ENCODE measurements around the gene LAMTOR4.
A peak's percentile ranks its signal among the peaks of the same experiment; 100 is the strongest.
"Not testable (repeated sequence)": the region's sequence is repeated elsewhere in the genome, so short reads cannot be mapped to it uniquely, and the experiment has no call there.

Gene LAMTOR4

DNA sequence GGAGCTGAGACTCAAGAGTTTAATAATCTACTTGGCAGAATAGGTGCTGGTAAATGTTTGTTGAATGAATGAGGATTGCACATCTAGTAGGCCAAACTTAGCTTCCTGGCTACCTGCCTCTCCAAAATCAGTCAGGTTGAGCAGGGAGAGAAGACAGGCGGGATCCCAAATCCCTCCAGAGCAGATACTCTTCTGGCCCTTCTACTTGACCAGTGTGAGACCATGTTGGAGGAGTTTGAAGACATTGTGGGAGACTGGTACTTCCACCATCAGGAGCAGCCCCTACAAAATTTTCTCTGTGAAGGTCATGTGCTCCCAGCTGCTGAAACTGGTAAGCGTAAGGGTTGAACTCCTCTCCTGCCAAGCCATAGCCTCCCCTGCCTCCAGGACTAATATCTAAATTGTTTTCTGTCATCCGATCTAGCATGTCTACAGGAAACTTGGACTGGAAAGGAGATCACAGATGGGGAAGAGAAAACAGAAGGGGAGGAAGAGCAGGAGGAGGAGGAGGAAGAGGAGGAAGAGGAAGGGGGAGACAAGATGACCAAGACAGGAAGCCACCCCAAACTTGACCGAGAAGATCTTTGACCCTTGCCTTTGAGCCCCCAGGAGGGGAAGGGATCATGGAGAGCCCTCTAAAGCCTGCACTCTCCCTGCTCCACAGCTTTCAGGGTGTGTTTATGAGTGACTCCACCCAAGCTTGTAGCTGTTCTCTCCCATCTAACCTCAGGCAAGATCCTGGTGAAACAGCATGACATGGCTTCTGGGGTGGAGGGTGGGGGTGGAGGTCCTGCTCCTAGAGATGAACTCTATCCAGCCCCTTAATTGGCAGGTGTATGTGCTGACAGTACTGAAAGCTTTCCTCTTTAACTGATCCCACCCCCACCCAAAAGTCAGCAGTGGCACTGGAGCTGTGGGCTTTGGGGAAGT is 24.2 kb upstream of the LAMTOR4 start:
- DNase-seq = no peak

GRCh38 chr7:100126239-100126930 is 22.3 kb upstream of the LAMTOR4 start:
- DNase-seq = no peak

DNA sequence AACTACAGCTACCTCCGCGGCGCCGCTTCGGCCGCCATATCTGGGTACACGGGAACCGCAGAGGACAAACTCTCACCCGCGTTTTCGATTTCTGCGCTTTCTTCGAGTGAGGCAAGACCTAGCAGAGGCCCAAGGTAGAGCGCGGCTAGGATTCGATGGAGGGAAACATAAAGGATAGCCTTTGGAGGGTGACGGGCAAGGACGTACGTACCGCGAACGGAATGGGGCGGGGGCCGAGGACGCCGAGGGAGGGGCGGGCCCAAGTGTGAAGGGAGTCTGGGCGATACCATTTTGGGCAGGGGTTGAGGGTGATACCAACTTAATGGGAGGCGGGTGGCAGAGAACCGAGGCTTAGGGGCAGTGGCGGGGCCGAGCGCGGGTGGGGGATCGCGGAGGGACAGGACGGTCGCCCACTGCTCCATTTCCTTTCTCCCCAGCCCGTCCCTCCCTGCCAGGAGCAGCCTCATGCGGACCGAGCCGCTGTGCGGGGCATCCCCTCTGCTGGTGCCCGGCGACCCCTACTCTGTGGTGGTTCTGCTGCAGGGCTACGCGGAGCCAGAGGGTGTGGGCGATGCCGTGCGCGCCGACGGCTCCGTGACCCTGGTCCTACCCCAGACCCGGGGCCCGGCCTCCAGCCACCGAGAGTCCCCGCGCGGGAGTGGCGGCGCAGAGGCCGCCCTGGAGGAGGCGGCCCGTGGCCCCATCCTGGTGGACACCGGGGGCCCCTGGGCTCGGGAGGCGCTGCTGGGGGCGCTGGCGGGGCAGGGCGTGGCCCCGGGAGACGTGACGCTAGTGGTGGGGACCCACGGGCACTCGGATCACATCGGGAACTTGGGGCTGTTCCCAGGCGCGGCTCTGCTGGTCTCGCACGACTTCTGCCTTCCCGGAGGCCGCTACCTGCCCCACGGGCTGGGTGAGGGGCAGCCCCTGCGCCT is 21.5 kb upstream of the LAMTOR4 start, which contains the start of gene MBLAC1:
Gene MBLAC1 (plus strand): TSS at position 37 of the 935 bp plus-strand sequence. CDS start 429 bp downstream, at position 466.
- peak; percentile 75 for DNase-seq

- no peak for DNase-seq
Measured at GRCh38 chr7:100127866-100128636, 20.7 kb upstream of the LAMTOR4 start.

DNA sequence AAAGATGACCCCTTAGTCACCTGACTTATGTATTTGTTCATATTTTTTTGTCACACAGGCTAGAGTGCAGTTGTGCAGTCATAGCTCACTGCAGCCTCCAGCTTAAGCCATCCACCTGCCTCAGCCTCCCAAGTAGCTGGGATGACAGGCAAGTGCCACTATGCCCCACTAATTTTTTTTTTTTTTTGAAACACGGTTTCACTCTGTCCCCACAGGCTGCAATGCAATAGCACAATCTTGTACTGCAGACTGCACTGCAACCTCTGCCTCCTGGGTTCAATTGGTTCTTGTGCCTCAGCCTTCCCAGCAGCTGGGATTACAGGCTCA is 20.1 kb upstream of the LAMTOR4 start:
- no peak for DNase-seq

DNA sequence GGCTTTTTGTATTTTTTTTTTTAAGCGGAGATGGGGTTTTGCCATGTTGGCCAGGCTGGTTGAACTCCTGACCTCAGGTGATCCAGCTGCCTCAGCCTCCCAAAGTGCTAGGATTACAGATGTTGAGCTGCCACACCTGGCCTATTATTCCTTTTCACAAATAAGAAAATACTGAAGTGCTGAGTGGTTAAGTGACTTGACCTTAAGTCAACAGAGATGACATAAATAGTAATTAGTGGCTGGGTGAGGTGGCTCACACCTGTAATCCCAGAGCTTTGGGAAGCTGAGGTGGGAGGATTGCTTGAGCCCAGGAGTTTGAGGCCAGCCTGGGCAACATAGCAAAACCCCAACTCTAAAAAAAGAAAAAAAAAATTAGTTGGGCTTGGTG is 18.5 kb upstream of the LAMTOR4 start:
- not testable (repeated sequence) for DNase-seq

DNA sequence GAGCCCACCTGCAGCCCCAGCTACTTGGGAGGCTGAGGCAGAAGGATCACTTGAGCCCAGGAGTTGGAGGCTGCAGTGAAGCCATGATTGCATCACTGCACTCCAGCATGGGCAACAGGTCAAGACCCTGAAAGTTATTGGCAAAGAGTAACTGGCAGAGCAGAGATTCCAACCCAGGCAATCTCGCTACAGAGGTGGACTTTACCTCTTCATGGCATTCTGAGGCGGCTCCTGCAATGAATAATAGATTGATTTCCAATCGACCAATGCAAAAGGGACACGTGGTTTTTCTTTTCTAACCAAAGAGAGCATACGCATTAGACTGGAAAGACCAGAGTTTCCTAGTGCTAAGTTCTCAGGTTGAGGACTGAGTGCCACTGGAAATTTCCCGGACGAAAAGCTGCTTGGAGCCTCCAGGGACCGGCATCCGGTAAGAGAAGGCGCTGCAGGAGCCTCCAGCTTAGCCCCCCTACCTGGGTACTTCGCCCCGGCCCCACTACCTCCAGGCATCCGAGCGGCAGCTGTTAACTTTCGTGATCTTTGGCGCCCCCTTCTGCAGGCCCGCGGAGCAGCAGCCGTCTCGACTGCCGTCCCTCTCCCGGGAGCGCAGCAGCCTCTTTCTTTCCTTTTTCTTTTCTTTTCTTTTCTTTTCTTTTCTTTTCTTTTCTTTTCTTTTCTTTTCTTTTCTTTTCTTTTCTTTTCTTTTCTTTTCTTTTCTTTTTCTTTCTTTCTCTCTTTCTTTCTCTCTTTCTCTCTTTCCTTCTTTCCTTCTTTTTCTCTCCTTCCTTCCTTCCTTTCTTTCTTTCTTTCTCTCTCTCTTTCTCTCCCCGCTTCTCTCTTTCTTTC is 17.9 kb upstream of the LAMTOR4 start:
- DNase-seq = no peak

- DNase-seq = no peak
Measured at GRCh38 chr7:100132126-100132525, 16.6 kb upstream of the LAMTOR4 start.

DNA sequence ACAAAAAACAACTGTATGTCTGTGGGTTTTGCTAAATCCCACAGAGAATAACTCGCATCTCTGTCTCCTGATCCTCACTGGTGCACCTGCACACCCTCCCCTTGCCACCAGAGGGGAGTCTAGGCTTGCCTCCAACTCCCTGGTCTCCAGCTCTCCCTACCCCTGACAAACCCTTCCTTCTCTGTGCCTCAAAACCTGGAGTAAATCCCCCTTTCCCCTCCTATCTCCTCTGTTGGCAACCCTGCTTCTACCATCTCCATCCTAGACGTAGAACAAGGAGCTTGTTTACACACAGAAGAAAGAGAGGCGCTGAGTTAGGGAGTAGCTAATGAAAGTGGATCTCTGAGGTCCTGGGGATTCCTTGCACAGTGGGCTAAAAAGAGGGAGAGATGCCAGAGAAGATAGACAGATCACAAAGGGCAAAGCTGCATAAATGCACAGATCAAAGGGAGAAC is 16.0 kb upstream of the LAMTOR4 start:
- DNase-seq = peak; percentile 29

- no peak for DNase-seq
Measured at GRCh38 chr7:100137851-100138760, 10.6 kb upstream of the LAMTOR4 start.

DNA sequence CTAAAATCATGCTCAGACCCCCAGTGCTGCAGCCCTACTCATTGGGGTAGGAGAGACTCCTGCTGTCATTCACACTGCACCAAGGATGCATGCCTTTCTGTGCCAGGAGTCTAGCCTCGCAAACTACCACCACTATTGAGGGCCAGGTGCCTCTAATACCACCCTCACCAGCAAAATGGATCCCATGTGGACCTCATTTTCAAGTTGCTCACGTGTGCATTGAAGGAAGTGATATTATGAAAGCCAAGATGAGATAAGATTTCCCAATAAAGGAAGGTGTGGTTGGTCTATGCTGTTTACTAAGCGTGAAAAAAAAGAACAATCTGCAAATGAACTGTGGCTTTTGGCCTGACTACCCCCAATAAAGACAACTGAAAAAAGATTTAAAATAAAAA is 7.2 kb upstream of the LAMTOR4 start:
- no peak for DNase-seq

DNA sequence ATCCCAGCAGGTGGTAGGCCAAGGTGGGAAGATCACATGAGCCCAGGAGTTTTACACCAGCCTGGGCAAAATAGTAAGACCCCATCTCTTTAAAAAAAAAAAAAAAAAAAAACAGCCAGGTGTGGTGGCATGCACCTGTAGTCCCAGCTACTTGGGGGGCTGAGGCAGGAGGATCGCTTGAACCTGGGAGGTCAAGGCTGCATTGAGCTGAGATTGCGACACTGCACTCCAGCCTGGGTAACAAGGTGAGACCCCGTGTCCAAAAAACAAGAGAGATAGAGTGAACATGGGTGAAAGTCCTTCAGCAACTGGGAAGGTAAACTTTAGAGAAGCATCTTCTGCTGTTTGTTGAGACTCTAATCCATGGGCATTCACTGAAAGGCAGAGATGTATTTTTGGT is 6.3 kb upstream of the LAMTOR4 start:
- no peak for DNase-seq

- not testable (repeated sequence) for DNase-seq
Measured at GRCh38 chr7:100146350-100146749, 2.4 kb upstream of the LAMTOR4 start.

- DNase-seq = no peak
Measured at GRCh38 chr7:100147278-100147677, 1.4 kb upstream of the LAMTOR4 start.

- no peak for DNase-seq
Measured at GRCh38 chr7:100148225-100148558, 526 bp upstream of the LAMTOR4 start.

DNA sequence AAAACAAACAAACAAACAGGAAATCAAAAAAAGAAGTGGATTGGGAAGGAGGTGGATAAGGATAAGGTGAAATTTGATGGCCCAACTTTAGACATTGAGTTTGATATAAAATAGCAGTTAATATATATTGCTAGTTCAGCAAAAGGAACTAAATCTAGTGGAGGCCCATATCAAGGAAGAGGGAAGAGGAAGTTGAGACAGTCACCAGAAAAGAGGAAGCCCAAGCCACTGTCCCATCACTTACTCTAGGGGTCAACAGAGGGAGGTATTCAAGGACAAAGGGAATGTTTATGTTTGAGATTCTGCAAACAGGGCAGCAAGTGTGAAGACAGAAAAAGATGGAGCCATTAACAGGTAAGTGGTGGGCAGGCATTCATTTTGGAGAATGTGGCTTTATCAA is 3.7 kb downstream of the LAMTOR4 start:
- DNase-seq = no peak

GRCh38 chr7:100152937-100153666 is 4.4 kb downstream of the LAMTOR4 start:
- no peak for DNase-seq

GRCh38 chr7:100153708-100154535 is 5.2 kb downstream of the LAMTOR4 start:
- no peak for DNase-seq

Data from NCI-H187 treated with DMSO at 0.1 percent for 48 hours (cell line).